Umbilical cord (tissue), 2 donors: ENCODE measurements around the gene PHF13. TPM values are rescaled to one million over a fixed set of nuclear protein-coding genes. Genes with fewer than 3 reads are reported as not detected.
"Not testable (repeated sequence)": the region's sequence is repeated elsewhere in the genome, so short reads cannot be mapped to it uniquely, and the experiment has no call there.

ENCODE experiments used
- DNase-seq: peaks from one replicate; pipeline ENCODE4 v3.0.0-alpha.2; 2015; ENCODE audit warnings: low spot score
- total RNA-seq: library from RNA; depleted of rRNA; stranded (reverse); fragments of >200 nt; gene quantifications from one replicate; pipeline ENCODE4 v1.2.3, GENCODE V29; 2014; ENCODE audit warnings: low replicate concordance; ENCODE audit not compliant: insufficient read depth

The PHF13 gene
- total RNA-seq, 1 donor from 2014 or later = 20.9 TPM

DNA sequence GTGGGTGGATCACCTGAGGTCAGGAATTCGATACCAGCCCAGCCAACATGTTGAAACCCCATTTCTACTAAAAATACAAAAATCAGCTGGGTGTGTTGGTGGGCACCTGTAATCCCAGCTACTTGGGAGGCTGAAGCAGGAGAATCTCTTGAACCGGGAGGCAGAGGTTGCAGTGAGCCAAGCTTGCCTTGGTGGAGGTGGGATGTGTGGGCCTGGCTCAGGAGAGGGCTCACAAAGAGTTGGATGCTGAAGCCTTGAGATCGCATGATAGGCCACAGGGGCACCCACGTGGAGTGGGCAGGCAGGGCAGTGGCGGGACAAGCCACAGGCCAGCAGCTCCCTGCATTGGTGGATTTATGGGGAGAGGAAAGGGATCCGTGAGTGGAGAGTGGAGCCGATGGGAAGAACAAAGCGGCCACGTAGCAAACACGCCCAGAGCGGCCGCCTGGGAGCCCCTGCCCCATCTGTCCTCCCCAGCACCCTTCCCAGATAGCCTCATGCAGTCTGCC lies 15.5 kb downstream of the PHF13 start:
- DNase-seq = no peak

DNA sequence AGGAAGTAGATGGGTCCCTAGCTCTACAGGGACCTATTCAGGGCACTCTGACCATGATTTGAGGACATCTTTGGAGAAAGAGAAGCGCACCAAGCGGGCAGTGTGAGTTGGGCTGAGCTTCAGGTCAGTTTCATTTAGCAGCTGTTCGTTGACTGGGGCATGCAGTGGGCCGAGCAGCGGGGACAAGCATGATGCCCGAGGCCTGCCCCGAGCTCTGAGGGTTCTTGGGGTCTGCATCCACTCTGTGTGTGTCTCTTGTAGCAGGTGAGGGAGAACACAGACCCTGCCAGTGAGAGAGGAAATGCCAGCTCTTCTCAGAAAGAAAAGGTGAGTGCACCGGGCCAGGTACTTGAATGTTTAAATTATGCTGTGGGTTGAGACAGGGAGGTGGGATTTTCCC lies 16.5 kb downstream of the PHF13 start:
- DNase-seq = no peak

DNA sequence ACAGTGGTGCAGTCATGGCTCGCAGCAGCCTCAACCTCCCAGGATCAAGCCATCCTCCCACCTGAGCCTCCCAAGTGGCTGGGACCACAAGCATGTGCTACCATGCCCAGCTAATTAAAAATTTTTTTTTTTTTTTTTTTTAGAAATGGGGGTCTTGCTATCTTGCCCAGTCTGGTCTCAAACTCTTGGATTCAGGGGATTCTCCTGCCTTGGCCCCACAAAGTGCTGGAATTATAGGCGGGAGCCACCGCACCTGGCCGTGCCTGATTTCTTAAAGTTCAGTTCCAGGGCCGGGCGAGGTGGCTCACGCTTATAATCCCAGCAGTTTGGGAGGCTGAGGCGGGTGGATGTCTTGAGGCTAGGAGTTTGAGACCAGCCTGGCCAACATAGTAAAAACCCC lies 17.5 kb downstream of the PHF13 start:
- DNase-seq = no peak

DNA sequence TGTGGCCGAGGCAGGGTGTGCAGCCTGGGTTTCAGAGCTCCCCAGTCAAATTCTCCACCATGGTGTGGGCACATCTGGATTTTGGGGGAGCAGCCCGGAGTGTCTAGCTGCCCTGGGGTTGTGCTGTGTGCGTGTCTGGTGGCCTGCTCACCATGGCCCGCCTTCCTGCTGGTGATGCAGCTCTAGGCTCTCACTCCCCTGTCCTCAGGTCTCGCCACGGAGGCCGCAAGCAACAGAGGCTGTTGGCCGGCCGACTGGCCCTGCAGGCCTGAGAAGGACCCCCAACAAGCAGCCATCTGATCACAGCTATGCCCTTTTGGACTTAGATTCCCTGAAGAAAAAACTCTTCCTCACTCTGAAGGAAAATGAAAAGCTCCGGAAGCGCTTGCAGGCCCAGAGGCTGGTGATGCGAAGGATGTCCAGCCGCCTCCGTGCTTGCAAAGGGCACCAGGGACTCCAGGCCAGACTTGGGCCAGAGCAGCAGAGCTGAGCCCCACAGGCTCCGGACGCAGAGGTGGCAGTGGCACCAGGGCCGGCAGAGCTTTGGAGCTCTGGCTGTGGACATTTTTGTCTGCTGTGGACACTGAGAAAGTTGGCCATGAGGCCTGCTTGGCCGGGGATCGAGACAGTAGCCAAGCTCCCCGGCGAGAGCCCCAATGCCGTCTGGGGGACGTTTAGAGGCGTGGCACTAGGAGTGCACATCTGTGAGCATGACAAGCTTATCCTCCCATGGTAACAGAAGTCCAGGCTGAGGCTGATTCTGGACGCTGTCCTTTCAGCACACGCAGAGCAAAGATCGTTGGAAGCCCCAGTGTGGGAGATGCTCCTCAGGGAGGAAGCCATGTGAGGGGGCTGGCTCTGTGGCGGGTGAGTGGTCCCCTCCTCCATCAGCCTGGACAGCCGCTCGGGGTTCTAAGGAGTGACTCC lies 19.3 kb downstream of the PHF13 start:
- no peak for DNase-seq

DNA sequence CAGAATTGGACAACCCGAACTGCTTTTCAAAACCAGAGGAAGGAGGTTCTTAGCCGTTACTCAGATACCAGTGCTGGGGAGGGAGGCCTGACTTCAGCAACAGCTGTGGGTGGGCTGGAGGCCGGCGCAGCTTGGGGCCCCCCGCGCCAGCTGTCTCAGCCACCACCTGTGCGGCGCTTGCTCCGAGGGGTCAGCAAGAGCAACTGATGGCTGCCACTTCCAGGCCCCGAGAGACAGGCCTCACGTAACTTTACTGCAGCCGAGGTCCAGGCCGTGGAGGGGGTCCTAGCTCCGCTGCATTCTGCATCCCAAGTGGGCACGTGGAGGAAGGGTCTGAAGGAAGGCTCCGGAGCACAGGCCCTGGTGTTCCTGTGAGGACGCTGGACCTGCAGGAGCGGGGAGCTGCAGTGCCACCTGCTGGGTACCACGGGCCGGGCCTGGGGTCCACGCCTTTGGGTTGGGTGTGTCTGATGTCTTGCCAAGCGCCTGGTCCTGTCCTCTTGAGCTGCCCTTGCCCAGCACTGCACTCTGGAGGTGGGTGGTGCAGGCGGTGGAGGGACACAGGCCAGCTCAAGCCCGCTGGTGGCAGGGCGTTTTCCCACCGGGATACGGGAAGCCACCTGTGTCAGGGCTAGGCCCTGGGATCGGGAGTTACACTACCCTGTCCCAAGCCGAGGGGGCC lies 21.0 kb downstream of the PHF13 start:
- DNase-seq = peak; percentile 32

DNA sequence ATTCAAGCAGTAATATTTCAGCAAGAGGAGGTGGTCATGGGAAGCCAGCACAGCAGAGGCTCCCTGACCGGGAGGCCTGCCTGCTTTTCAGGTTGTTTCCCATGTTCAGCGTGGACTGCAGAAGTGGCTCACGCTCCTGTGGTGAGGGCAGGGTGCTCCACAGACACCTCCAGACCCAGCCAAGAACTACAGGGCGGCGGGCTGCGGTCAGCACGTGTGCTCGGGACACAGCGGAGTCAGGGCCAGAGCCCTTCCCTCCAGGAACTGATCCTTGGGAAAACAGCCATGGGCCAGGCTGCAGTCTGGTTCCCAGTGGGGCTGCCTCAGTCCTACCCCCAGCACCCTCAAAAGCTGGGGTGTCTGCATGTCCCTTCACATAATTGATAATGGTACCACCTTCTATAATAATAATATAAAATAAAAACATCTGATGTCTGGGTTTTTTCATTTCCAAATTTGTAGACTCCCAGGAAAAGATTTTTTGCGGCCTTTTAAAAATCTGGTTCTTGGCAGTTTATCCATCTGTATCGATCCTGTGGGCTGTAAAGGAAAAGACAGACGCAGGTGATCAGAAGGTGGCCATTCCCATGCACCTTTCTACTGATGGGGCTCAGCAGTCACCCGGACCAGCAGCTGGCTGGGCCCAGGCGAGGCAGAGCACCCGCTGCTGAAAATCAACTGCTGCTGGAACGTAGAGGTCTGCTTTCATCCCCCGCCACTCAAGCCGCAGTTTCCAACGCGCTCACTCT lies 21.8 kb downstream of the PHF13 start:
- no peak for DNase-seq

DNA sequence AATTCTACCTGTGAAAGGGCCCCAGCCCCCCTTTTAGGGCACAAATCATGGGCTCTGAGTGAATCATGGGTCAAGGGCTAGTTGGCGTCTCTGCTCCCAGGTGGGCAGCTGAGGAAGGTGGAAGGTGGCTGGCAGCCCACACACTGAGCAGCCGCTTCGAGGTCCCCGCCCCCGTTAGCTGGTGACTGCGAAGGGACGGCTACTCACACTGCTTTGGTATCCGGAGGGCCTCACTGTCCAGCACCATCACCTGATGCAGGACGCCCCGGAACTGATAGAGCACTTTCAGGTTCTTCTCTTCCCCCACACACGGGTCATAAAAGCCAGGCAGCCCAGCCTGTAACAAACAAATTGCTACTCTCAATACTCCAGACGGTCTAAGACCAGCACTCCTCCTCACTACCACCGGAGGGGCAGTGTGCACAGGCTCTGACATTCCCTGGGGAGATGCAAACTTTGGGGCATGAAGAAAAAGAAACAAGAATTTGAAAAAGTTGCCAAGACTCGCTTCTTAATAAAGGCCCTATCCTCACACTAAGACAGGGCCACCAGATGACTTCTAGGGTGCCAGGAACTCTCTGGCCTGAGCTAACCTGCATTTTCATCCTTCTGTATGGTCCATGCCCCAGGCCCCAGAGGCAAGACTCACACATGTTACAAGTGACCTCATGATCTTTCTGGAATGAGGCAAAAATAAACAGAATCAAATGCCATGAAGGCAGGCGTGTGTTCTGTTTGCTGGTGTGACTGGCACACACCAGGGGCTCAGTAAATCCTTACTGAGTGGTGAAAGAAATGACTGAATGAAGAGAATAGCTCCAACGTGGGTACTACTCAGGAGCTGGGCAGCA lies 22.6 kb downstream of the PHF13 start:
- DNase-seq = no peak

DNA sequence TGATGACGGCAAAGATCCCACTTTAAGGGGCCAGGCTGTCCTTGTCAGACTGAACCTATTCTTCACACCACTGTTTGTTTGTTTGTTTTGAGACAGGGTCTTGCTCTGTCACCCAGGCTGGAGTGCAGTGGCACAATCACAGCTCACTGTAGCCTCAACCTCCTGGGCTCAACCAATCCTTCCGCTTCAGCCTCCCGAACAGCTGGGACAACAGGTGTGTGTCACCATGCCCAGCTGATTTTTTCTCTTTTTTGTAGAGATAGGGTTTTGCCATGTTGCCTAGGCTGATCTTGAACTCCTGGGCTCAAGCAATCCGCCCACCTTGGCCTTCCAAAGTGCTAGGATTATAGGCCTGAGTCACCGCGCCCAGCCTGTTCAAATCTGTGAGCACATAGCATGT lies 23.2 kb downstream of the PHF13 start:
- DNase-seq = not testable (repeated sequence)

DNA sequence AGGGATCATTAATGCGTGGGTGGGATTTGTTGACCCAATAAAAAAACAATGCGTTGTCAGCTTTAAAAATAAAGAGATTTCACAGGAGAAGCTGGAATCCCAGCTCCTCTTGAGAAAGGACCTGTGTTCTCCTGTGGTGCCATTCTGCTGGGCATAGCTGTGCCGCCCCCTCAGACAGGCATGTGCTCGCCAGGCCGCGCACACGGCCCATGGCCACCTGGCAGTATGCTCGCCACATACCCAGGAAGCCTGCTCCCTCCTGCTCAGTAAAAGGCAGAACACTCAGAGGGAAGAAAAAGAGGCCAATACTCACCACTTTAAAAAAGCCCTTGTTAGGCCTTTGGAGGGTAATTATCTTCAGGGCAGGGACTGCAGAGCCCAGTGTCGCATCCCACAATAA lies 24.2 kb downstream of the PHF13 start:
- no peak for DNase-seq

DNA sequence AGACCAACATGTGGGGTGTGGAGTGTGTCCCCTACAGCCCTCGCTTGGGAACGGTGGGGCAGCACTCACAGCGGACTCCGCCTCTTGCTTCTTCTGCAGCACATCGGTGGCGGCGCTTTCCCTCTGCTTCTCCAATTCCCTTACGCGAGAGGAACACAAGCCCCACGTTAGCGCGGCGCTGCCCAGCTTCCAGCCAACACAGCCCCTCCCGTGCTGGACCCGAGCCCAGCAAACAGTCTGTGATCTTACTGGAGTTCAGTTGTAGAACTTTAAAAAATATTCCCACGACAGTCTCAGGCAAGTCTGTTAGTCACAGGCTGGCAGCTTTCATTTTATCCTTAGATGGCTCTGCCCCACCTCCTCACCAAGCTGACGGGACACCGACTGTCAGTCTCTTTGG lies 24.7 kb downstream of the PHF13 start:
- DNase-seq = peak; percentile 71

DNA sequence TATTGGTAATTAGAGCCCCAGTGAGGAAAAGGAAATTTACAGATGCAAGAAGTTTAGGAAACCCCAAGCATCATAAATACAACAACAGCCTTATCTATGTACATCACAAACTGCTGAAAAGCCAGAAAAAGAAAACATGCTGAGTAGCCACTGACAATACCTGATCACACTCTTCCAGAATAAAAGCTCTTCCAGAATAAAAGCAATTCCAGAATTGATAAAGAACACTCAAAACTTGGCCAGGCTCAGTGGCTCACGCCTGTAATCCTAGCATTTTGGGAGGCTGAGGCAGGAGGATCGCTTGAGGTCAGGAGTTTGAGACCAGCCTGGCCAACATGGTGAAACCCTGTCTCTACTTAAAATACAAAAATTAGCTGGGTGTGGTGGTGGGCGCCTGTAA lies 27.3 kb downstream of the PHF13 start:
- not testable (repeated sequence) for DNase-seq

DNA sequence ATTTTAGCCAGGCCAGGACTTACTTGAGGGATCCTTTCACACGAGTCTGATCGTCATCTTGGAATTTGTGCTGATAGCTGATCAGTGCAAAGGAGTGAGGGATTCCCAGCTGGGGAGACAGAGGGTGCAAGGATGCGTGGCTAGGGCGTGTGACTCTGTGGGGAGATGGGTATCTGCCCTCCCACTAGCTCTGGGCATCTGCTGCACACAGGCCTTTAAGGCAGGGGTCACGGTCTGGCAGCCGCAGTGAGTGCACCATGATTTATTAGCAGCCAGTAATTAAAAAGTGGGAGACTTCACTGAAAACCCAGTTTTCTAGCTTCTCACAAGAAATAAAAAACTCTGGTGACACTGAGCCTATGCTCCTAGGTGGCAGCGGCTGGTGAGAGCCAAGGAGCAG lies 31.5 kb downstream of the PHF13 start:
- no peak for DNase-seq

DNA sequence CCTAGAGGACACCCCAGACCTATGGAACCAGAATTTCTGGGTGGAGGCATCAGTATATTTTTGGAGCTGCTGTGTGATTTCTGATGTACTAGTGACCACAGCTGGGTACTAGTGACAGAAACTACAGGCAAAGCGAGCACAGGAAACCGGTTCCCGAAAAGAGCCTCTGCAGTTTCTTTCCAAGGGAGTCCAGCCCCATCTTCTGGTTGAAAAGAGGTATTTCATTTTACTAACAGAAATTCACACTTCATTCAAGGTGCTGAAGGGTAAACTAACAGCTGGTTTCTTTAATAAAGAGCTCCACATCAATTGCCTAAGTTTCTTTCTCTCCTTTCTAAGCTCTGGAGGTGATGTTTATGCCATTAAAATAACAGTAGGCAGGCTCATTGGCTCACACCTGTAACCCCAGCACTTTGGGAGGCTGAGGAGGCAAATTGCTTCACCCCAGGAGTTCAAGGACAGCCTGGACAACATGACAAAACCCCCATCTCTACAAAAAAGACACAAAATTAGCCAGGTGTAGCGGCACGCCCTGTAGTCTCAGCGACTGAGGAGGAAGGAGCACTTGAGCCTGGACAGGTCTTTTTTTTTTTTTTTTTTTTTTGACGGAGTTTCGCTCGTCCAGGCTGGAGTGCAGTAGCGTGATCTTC lies 33.1 kb downstream of the PHF13 start:
- peak; percentile 55 for DNase-seq

DNA sequence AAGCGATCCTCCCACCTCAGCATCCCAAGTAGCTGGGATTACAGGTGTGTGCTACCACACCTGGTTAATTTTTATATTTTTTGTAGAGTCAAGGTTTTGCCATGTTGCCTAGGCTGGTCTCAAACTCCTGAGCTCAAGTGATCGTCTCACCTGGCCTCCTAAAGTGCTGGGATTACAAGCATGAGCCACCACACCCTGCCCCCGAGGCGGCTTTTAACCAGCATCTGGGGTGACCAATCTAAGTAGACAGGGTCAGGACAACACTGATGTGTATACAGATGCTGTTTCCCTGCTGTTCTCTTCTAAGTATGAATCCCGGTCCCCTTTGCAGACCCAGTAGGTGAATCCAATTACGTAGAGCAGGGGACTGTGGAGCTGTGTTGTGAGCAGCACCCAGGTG lies 35.0 kb downstream of the PHF13 start:
- no peak for DNase-seq

DNA sequence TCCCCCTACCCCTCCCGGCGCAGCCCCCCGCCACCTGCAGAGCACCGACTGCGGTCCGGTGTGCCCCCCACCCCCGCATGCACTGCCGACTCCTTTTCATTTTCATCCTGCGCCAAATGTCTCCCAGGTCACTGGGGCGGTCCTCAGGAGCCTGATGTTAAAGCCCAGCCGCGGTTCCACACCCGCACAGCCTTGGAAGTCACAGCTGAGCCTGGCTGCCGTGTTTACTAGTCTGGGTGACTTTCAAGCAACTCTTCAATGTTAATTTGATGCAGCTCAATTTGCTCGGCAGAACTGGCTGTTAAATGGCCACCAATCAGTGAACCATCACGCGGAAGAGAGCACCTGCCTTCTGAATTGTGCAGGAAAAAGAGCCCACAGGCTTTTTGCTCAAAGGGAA lies 38.4 kb downstream of the PHF13 start:
- no peak for DNase-seq

DNA sequence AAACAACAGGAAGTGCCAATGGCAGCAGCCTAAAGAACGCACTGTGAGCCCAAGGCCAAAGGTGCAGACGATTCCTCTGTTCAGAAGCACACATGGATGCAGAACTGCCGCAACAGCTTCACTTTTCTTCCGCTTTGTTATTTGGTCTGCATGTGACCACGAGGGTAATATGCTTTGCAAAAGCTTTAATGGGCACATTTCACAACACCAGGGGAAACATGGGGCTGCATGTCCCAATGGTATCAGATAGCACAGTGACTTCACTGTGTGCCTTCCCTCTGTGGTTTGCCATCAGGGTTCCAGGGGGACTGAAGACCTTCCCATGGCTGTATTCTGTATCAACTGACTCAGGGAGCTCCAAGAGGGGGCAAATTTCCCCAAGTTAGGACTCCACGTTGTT lies 39.5 kb downstream of the PHF13 start:
- DNase-seq = no peak

DNA sequence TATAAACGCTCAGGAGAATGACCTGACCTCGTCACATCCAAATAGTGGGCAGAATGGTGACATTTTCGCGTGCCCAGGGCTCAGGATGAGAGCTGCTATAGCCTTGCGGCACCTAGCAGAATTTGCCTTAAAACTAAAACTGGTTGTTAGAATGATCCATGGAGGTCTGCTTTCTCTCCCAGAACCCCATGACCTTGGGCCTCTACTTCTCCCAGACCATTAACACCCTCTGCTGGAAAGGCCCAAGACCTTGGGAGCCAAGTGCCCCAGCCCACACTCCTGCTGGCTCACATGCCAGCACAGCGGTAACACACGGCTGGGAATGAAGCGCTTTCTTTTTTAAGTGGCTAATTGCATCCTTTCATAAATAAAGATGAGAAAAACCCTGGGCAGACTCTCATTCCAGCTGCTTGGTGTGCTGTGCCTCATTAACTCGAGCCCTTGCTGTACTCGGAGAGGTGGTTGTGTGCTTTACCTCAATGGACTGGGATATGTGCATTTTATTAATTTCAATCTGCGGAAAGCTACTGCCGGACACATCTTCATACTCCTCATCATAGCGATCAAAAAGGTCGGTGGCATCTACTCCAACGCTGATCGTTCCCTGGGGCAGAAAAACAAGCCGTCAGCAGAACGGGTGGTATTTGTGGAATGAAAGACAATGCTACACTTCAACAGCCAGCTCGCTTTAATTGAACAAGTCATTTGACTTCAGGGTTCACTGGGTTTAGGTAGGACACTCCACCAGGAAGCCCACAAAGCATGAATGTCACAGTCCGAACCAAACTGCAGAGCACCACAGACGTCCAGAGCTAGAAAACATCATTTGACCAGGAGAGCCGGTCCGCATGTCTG lies 40.1 kb downstream of the PHF13 start:
- DNase-seq = no peak

DNA sequence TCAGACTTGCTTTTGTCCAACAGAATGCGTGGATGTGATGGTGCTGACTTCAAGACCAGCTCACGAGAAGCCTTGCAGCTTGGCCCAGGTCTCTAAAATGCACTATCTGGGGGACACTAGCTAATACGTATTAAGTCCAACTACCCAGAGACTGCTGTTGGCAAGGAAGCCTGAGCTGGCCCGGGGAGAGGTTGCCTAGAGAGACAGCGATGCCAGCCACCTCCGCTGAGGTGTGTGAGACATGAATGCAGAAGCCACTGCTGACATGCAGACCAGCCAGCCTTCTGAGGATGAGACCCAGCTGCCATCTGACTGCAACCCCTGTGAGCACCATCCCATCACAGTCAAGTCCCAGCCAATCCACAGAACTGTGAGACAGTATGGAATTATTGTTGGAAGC lies 43.6 kb downstream of the PHF13 start:
- no peak for DNase-seq

DNA sequence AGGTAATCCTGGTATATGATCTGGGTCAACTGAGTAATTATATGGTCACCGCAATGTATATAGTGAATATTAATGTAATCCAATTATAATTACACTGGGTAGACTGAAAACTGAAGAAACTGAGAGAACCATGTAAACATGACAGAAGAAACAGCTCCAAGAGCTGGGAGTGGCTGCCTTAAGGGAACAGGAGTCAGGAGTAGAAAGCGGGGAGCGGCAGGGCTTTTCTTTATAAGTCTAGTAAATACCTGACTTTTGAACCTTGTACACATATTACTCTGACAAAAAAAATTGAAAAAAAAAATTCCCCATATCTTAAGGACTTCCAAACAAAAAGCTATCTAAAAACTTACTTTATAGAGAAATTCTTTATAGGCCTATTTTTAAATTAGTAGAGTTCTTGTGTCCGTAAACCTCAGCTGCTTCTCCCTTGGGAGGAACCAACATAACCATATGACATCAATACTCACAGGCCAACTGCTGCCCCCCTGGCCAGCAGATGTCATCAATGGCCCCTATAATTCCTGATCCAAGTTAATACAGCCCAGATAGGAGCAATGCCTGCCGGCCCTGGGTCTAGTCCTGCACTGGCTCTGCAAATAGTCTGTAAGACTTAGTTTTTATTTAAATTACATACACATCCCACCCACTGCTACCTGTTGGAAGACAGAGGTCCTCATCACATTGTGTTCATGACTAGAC lies 45.0 kb downstream of the PHF13 start:
- peak; percentile 53 for DNase-seq
